NOMO-1 treated with dmso at 0.1 percent for 144 hours (cell line): ENCODE results near the gene RAB37.

Experiments used
- DNase-seq: peaks from one replicate; lab custom pipeline; 2025; ENCODE audit not compliant: unreplicated experiment; lab: John Stamatoyannopoulos, UW

The RAB37 gene

GRCh38 chr17:74776990-74777389 lies 39.9 kb downstream of the RAB37 start:
- DNase-seq, result peak; percentile 25

- peak; percentile 92 for DNase-seq
Observed at GRCh38 chr17:74777901-74778515, 41.0 kb downstream of the RAB37 start.

DNA sequence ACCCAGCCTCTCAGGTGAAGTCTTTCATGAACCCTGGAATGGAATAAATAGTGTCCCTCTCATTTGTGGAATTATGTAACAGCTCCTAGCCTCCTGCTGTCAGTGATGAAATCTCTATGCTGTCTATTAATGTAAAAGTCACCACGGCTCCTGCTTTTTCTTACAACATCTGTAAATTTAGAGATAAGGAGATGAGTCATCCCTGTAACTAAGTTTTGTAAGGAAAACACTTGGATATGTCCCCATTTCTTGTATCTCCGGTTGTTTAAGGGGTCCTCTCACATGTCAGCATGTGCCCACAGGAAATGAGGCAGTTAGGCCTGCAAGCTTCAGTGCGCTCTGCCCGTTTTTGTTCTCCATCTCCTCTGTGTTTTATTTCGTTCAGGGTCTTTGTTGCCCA lies 41.9 kb downstream of the RAB37 start:
- peak; percentile 17 for DNase-seq

GRCh38 chr17:74779501-74779900 lies 42.4 kb downstream of the RAB37 start:
- DNase-seq, result no peak

DNA sequence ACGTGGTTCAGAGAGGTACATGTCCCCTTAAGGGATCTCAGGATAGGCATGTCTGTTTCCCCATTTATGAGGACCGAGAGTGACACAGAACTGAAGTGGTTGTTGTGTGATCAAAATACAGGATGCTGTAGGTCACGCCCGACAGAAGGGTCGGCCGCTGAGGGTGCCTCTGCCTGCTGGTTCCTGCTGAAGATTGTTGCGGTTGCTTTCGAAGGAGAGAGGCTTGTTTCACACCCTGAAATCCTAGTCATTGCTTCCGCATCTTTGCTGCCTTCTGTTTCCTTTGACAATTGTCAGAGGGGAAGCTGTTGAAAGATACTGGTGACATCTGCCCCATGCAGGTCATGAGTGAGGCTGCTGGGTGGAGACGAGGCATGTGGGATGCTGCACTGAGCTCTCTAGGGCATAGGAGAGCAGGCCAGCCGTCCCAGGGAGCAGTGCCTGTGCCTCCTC lies 42.9 kb downstream of the RAB37 start:
- peak; percentile 99 for DNase-seq

GRCh38 chr17:74780443-74781238 lies 43.6 kb downstream of the RAB37 start:
- peak; percentile 34 for DNase-seq

DNA sequence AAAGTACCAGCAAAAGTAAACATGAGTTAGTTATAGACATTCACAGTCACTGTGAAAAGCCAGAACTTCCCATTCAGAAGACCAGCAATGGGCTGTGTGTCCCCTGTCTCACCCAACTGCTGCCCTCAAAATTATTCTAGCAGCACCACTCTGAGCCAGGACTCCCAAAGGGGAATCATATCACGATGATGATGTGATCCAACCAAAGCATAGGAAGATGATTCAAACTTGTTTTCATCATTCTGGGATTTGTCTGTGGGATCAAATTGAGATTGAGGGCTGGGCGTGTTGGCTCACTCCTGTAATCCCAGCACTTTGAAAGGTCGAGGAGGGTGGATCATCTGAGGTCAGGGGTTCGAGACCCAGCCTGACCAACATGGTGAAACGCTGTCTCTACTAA lies 45.5 kb downstream of the RAB37 start:
- DNase-seq, result no peak

GRCh38 chr17:74784125-74784810 lies 47.2 kb downstream of the RAB37 start:
- no peak for DNase-seq

DNA sequence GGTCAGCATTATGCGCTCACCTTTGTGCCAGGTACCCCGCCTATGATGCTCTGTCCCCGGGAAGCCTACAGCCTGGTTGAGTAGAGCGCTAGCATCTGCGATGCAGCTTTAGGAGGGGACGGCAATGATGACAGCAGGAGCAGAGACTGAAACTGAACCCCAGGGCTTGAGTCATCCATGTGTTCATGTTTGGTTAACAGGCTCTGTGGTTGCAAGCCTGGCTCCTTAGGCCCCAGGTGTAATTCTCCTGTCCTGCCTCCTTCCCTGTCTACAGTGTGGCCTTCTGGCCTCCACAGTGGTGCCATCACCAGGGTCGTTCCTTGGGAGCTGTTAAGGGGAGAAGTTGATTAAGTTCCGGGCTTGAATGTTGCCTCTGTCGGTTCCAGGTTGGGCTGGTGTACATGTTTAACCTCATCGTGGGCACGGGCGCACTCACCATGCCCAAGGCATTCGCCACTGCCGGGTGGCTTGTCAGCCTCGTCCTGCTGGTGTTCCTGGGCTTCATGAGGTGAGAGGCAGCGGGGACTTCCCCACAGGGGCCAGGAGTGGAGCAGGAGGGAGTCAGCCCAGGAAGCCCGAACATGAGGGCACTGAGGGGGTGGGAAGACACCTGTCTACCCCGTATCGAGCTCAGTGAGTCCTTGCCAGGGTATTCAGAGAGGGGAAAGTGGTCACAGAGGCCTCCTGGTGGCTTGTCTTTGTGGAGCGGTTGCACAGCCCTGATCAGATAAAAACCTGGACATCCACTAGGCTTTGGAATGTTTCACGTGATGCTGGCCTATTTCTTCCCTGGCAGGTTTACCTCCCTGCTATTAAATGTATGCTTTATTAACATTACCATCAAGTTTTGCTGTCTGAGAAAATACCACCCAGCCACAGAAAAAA lies 48.3 kb downstream of the RAB37 start:
- DNase-seq, result no peak

DNA sequence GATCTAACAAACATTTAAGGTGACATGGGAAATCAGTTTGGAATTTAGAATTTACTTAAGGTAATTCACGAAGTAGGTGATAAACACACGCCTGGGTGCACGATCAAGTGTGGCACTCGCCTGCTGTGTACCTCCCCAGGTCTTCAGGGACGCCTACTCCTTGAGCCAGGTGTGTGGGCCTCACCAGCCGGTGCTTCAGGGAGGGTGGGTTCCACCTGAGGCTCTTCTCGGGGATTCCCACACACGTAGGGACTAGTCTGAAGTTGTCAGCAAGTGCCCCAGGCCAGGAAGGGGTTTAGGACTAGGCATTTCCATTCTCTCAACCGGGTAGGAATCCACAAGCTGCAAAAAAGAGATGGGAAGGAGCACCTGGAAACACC lies 48.9 kb downstream of the RAB37 start:
- no peak for DNase-seq

DNA sequence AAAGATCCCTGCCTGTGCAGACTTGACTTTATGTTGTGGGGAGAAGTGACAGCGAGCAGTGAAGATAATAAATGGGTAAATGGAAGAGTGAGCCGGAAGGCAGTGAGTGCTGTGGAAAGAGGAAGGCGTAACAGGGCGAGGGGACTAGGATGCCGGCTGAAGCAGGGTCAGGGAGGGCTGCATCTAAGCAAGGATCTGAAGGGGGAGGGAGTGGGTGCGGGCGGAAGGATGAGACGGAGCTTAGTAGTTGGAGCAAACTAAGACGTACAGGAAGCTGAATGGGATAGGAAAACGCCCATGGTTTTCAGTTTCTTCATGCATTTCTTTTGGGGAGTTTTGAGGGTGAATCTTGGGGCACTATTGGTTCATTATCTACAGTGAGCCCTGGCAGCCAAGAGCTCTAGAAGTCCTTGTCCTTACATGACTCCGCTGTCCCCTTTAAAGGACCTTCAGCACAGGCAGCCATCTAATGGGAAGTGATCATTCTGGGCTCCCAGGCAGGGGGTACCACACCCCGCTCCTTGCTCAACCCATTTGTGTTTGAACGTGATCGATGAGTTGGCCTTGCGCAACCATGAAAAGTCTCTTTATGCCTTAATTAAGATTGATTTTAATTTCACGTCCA lies 49.5 kb downstream of the RAB37 start:
- peak; percentile 77 for DNase-seq

DNA sequence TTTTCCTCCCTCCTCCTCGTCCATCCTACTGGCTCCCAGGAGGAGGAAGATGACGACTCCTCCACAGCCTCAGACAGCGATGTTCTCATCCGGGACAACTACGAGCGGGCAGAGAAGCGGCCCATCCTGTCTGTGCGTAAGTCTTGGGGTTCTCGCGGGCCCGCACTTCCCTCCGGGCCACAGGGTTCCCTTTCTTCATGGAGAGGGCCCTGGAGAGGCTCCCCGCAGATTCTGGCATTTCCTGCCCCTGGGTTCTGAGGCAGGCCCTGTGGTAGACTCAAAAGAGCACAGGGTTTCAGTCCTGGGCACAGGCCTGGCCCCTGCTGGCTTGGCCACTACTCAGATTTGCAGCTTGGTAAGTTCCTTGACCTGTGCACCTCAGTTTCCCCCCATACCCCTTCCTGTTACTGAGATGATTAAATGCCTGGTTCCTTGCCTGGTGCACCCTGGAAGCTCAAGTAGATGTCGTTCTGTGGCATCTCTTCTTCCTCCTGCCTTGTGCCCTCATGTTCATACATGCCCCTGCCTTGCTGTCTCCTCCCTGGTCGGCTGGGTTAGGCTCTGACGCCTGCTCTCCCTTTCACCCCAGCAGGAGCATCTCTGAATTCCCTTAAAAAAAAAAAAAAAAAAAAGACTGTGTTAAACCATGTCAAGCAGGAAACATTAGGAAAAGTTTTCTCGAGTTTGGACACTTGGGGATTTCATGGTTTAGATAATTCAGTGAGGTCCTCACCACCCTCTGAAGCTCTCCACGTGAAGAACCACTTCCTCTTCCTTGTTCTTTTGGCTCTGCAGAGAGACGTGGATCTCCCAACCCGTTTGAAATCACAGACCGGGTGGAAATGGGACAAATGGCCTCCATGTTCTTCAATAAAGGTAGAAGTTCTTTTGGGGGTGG lies 53.4 kb downstream of the RAB37 start:
- peak; percentile 26 for DNase-seq

DNA sequence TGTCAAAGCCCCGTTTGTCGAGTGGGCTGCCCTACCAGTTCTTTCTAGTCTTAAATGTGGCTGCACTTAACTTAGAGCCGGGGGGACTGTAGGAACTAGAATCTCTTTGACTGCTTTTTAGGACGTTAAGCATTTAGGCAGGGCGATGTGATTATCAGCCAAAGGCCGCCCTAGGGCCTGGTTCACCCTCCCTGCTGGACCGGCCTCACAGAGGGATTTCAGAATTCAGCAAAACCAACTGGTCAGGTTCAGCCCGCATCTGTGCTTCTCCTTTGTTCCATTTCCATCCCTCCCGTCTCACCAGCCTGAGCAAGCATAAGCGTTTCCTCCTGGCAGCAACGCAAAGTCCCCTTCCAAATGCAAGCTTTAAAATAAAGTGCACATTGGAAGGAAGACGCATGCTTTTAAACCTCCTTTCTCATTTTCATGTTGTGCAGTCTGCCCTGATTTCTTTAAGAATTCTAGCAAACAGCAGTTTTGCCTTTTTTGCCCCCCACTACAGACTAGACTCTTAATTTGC lies 55.6 kb downstream of the RAB37 start:
- DNase-seq, result no peak

DNA sequence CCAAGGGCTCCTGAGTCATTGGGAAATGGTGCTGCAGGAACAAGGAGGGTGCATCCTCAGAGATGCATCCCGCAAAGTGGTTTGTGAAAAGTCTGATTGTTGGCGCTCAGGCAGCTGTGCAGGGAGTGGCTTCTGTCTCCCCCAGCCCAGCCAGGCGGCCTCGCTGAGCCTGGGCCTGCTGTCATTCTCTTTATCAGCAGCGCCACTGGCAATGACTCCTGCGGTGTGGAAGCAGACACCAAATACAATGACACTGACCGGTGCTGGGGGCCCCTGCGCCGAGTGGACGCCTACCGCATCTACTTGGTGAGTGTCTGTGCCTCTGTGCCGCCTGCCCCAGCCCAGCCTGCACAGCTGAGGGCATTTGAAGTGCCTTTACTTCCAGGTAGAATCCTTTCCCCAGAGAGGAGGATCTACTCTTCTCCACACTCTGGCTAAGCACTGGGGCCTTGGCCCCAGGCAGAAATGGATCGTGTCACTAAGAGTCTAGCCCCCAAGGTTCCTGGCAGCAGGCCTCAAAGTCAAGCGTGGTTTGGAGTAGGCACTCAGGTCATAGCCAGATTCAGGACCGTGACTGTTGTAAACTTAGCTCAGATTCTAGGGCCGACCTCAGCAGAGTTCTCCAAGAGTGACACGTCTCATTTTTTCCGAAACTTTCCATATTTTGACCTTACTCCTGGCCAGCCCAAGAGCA lies 58.4 kb downstream of the RAB37 start:
- no peak for DNase-seq

- DNase-seq, result no peak
Observed at GRCh38 chr17:74796211-74796610, 59.2 kb downstream of the RAB37 start.

GRCh38 chr17:74796866-74797265 lies 59.8 kb downstream of the RAB37 start:
- DNase-seq, result no peak
